SK-N-SH (cell line): ENCODE measurements around the gene ZNF366. TPM values are rescaled to one million over a fixed set of nuclear protein-coding genes. Genes with fewer than 3 reads are reported as not detected.

Experiments
- CTCF ChIA-PET: fragments of 300-600, 350-600 bp; formaldehyde crosslinking; extraction: SDS; loops from one replicate; lab custom pipeline; 2021; lab: Yijun Ruan, JAX
- POLR2A ChIA-PET: fragments of 350-600 bp; sonication (Branson Sonifier 250); formaldehyde crosslinking; extraction: SDS; loops from one replicate; lab custom pipeline; 2020; ENCODE audit warnings: antibody characterized with exemption, inconsistent platforms; lab: Yijun Ruan, JAX
- DNase-seq: peaks from one replicate; pipeline ENCODE4 v3.0.0; 2012
- H2AFZ ChIP-seq: fragments of 200-600 bp; sonication (generic); 2 replicates; pipeline ENCODE4 v1.8.1; 2016; ENCODE audit warnings: antibody characterized with exemption, mild to moderate bottlenecking, low read depth
- H3F3A ChIP-seq: fragments of 200-600 bp; sonication (generic); replicated peaks from 2 replicates; pipeline ENCODE3; 2016; ENCODE audit warnings: antibody characterized with exemption, mild to moderate bottlenecking; ENCODE audit not compliant: insufficient read depth
- H3K27ac ChIP-seq, 2 experiments: fragments of 200-500 bp in 1 of 2; fragments of 200-600 bp in 1 of 2; sonication (Bioruptor generic) in 1 of 2; sonication (generic), shearing (Covaris generic) in 1 of 2; 2 replicates each; pipeline versions ENCODE4 v1.5.1 to v1.6.1; 2014 to 2016; ENCODE audit warnings: low read depth in 2 of 2, inconsistent platforms in 1 of 2, low read length in 1 of 2, mild to moderate bottlenecking in 1 of 2, mixed read lengths in 1 of 2
- H3K27me3 ChIP-seq: fragments of 200-600 bp; sonication (generic), shearing (Covaris generic); 2 replicates; pipeline ENCODE4 v1.6.1; 2016; ENCODE audit warnings: mixed run types; ENCODE audit not compliant: insufficient read depth
- H3K36me3 ChIP-seq, 2 experiments: fragments of 200-500 bp in 1 of 2; fragments of 200-600 bp in 1 of 2; sonication (Bioruptor generic) in 1 of 2; sonication (generic) in 1 of 2; replicated peaks in 1 of 2; 2 replicates each; pipeline versions ENCODE3 to v1.5.1; 2014 to 2016; ENCODE audit warnings: low read length in 1 of 2, mild to moderate bottlenecking in 1 of 2; ENCODE audit not compliant: insufficient read depth in 2 of 2, control insufficient read depth in 1 of 2
- H3K4me1 ChIP-seq, 2 experiments: fragments of 200-500 bp in 1 of 2; fragments of 200-600 bp in 1 of 2; sonication (Bioruptor generic) in 1 of 2; sonication (generic), shearing (Covaris generic) in 1 of 2; 2 replicates each; pipeline versions ENCODE4 v1.5.1 to v1.6.1; 2014 to 2016; ENCODE audit warnings: low read depth in 1 of 2, low read length in 1 of 2, mixed run types in 1 of 2; ENCODE audit not compliant: insufficient read depth in 2 of 2, control insufficient read depth in 1 of 2
- H3K4me2 ChIP-seq: fragments of 200-600 bp; sonication (generic), shearing (Covaris generic); 2 replicates; pipeline ENCODE4 v1.6.1; 2017; ENCODE audit warnings: mixed run types
- H3K4me3 ChIP-seq, 2 experiments: fragments of 200-500 bp in 1 of 2; fragments of 200-600 bp in 1 of 2; sonication (Bioruptor generic) in 1 of 2; sonication (generic), shearing (Covaris generic) in 1 of 2; 2 replicates each; pipeline versions ENCODE4 v1.5.1 to v1.8.1; 2014 to 2016; ENCODE audit warnings: low read depth in 2 of 2, inconsistent platforms in 1 of 2, low read length in 1 of 2, mild to moderate bottlenecking in 1 of 2, mixed read lengths in 1 of 2, moderate library complexity in 1 of 2
- H3K79me2 ChIP-seq: fragments of 200-600 bp; sonication (generic); 2 replicates; pipeline ENCODE4 v1.8.1; 2017; ENCODE audit warnings: mild to moderate bottlenecking; ENCODE audit not compliant: insufficient read depth
- H3K9ac ChIP-seq: fragments of 200-600 bp; sonication (generic); 2 replicates; pipeline ENCODE4 v1.6.1; 2017; ENCODE audit warnings: mixed run types
- H3K9me2 ChIP-seq: fragments of 200-600 bp; sonication (generic); 2 replicates; pipeline ENCODE4 v1.6.1; 2017; ENCODE audit warnings: mixed run types
- H3K9me3 ChIP-seq: fragments of 200-600 bp; sonication (generic); 2 replicates; pipeline ENCODE4 v1.6.1; 2017; ENCODE audit warnings: mixed run types, mild to moderate bottlenecking, moderate library complexity
- H4K20me1 ChIP-seq: fragments of 200-600 bp; sonication (generic); 2 replicates; pipeline ENCODE4 v1.6.1; 2017; ENCODE audit warnings: mild to moderate bottlenecking, mixed run types; ENCODE audit not compliant: insufficient read depth
- EZH2phosphoT487 ChIP-seq: fragments of 200-600 bp; sonication (generic); IDR thresholded peaks from 2 replicates; pipeline ENCODE4 v1.6.1; 2017; ENCODE audit warnings: low read depth, mixed run types, mild to moderate bottlenecking, antibody characterized with exemption, moderate library complexity, borderline replicate concordance
- FOXJ3 ChIP-seq: sonication (generic); formaldehyde crosslinking; IDR thresholded peaks from 2 replicates; pipeline ENCODE4 v1.5.1; 2020; ENCODE audit warnings: mild to moderate bottlenecking, missing genetic modification reagents
- FOXM1 ChIP-seq: IDR thresholded peaks from 2 replicates; pipeline ENCODE4 v1.4.0; 2012; ENCODE audit warnings: low read depth, mild to moderate bottlenecking
- NFIC ChIP-seq: IDR thresholded peaks from 2 replicates; pipeline ENCODE4 v1.4.0; 2012; ENCODE audit warnings: borderline replicate concordance
- NRF1 ChIP-seq: IDR thresholded peaks from 2 replicates; pipeline ENCODE4 v1.6.1; 2012; ENCODE audit warnings: low read depth, mild to moderate bottlenecking, low read length
- POLR2AphosphoS5 ChIP-seq: IDR thresholded peaks from 2 replicates; pipeline ENCODE4 v1.6.1; 2012; ENCODE audit warnings: low read depth, low read length
- RAD21 ChIP-seq: IDR thresholded peaks from 2 replicates; pipeline ENCODE4 v1.6.1; 2012; ENCODE audit warnings: mild to moderate bottlenecking, low read length
- RFX5 ChIP-seq: IDR thresholded peaks from 2 replicates; pipeline ENCODE4 v1.6.1; 2012; ENCODE audit warnings: mild to moderate bottlenecking, improper control_type of control experiment, low read length
- SIN3A ChIP-seq: IDR thresholded peaks from 2 replicates; pipeline ENCODE4 v1.6.1; 2012; ENCODE audit warnings: low read depth, mild to moderate bottlenecking, low read length, moderate library complexity, borderline replicate concordance
- TCF12 ChIP-seq: IDR thresholded peaks from 2 replicates; pipeline ENCODE4 v1.4.0; 2012
- YY1 ChIP-seq: IDR thresholded peaks from 2 replicates; pipeline ENCODE4 v1.4.0; 2012; ENCODE audit warnings: low read depth, mild to moderate bottlenecking
- WGBS: methylation state at CpG from one replicate; pipeline ENCODE4 v1.1.6; 2017; ENCODE audit warnings: low lambda C conversion rate; 5-methylcytosine and 5-hydroxymethylcytosine counted together
- polyA plus RNA-seq, 3 experiments: library from polyadenylated mRNA; depleted of rRNA; stranded (reverse); fragments of >200 nt; gene quantifications; 2 replicates each; pipeline ENCODE4 v1.2.3, GENCODE V29; 2012
- TF ChIP-seq, protein P1 (sequence below): IDR thresholded peaks from 2 replicates; pipeline ENCODE4 v1.4.0; 2012; ENCODE audit warnings: low read depth, borderline replicate concordance
- TF ChIP-seq, protein P2 (sequence below): fragments of 150-350 bp; IDR thresholded peaks from 2 replicates; pipeline ENCODE4 v1.6.1; 2017; ENCODE audit warnings: antibody characterized with exemption, low read length, low read depth, borderline replicate concordance
- TF ChIP-seq, protein P3 (sequence below): IDR thresholded peaks from 2 replicates; pipeline ENCODE4; 2012

Gene ZNF366
- polyA plus RNA-seq, 1 of the 3 experiments (the other 2 are of a cell fraction): not detected

DNA sequence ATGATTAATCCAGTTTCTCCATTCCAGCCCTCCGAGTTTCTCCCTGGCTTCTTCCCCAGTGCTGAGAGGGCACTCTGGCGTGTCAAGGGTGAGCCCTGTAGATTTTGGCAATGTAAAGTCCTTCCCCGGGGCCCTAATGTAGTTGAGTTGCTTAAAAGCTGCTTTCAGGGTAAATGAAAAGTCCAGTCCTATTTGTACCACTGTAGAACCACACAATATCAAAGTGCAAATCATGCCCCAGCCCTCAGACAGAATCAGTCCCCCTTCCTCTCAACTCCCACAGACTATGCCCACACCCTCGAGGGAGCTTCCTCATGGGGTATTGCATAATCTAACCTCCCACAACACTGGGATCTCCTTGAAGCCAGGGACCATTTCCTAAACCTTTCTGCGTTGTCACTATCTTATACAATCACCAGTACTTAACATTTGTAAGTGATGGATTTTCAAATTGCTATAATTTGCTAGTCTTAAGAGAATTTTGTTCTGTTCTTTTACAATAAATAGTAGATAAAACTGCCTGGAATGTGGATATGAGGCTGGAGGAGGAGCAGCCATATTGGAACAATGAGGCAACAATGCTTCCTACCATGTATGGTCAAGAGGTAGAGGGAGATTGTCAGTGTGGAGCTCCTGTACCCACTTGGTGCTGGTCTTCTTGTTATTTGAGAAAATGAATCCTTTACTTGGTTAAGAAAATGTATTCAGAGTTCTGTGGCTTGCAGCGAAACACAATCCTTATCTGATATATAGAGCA is 34.4 kb downstream of the ZNF366 start:
- no peak for DNase-seq
- CTCF ChIA-PET: no interaction called here
- no peak overlapping the region for H3K27ac ChIP-seq

DNA sequence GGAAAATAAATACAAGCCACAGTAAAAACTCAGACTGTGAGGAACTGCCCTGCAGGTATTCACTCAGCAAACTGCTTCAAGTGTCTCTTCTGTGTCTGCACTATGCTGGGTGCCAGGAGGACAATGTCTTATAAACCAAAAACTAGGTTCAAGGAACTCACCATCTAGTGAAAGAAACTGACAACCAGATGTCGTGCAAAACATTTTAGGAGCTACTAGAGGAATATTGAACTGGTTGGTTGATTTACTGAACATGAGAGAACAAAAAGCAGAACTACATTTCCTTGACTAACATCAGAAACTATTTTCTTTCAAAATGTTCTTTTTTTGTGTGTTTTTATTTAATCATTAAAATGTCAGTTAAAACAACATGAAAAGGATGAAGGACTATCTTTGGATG is 35.2 kb downstream of the ZNF366 start:
- Histone ChIP-seq H3K9me3 (no peaks in the 10 kb centered on the region), H3K4me3 (no peak overlapping the region), H3K36me3 (no peaks in the 10 kb centered on the region), H3K4me1 (peaks cover 0 to 8% of the 10 kb centered on the region in 2 experiments; a peak in 1 of 4 replicates), H4K20me1 (no peaks in the 10 kb centered on the region), H3K27ac (no peak overlapping the region), H3F3A (peaks cover 7% of the 10 kb centered on the region), H3K4me2 (no peak overlapping the region), H3K79me2 (no peaks in the 10 kb centered on the region), H3K27me3 (no peaks in the 10 kb centered on the region), H2AFZ (no peak overlapping the region), H3K9ac (no peak overlapping the region), H3K9me2 (no peaks in the 10 kb centered on the region)
- TF ChIP-seq, protein P1, sequence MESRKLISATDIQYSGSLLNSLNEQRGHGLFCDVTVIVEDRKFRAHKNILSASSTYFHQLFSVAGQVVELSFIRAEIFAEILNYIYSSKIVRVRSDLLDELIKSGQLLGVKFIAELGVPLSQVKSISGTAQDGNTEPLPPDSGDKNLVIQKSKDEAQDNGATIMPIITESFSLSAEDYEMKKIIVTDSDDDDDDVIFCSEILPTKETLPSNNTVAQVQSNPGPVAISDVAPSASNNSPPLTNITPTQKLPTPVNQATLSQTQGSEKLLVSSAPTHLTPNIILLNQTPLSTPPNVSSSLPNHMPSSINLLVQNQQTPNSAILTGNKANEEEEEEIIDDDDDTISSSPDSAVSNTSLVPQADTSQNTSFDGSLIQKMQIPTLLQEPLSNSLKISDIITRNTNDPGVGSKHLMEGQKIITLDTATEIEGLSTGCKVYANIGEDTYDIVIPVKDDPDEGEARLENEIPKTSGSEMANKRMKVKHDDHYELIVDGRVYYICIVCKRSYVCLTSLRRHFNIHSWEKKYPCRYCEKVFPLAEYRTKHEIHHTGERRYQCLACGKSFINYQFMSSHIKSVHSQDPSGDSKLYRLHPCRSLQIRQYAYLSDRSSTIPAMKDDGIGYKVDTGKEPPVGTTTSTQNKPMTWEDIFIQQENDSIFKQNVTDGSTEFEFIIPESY: no peak
- no peak for TF ChIP-seq EZH2phosphoT487
- TF ChIP-seq FOXM1: no peak
- no peak for TF ChIP-seq TCF12
- no peak for TF ChIP-seq RAD21
- no peak for TF ChIP-seq FOXJ3 (CRISPR knock-in tag)
- ChIA-PET CTCF (no interaction called here), POLR2A (no interaction called here)
- 95% methylated on average over 1 of the region's 1 CpG for WGBS
- no peak for DNase-seq

More for the DNA sequence above, 34.4 kb downstream of the ZNF366 start:
- 71% methylated on average over 6 of the region's 6 CpGs for WGBS
- peaks cover 0 to 8% of the 10 kb centered on the region in 2 experiments; a peak in 1 of 4 replicates for H3K4me1 ChIP-seq
- H3K4me2 ChIP-seq: no peak overlapping the region
- no peak overlapping the region for H3K9ac ChIP-seq
- no peaks in the 10 kb centered on the region for H3K36me3 ChIP-seq
- no peaks in the 10 kb centered on the region for H3K9me2 ChIP-seq
- peaks cover 7% of the 10 kb centered on the region for H3F3A ChIP-seq
- no peaks in the 10 kb centered on the region for H3K79me2 ChIP-seq
- H3K27me3 ChIP-seq: no peaks in the 10 kb centered on the region
- no peak overlapping the region for H3K4me3 ChIP-seq
- no peaks in the 10 kb centered on the region for H4K20me1 ChIP-seq
- no peak overlapping the region for H2AFZ ChIP-seq
- no peaks in the 10 kb centered on the region for H3K9me3 ChIP-seq
- TF ChIP-seq YY1: no peak
- no peak for TF ChIP-seq NRF1
- no peak for TF ChIP-seq POLR2AphosphoS5
- TF ChIP-seq, protein P2, sequence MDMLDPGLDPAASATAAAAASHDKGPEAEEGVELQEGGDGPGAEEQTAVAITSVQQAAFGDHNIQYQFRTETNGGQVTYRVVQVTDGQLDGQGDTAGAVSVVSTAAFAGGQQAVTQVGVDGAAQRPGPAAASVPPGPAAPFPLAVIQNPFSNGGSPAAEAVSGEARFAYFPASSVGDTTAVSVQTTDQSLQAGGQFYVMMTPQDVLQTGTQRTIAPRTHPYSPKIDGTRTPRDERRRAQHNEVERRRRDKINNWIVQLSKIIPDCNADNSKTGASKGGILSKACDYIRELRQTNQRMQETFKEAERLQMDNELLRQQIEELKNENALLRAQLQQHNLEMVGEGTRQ: no peak
- TF ChIP-seq, protein P1: no peak
- no peak for TF ChIP-seq NFIC
- no peak for TF ChIP-seq SIN3A
- TF ChIP-seq RFX5: no peak
- TF ChIP-seq, protein P3, sequence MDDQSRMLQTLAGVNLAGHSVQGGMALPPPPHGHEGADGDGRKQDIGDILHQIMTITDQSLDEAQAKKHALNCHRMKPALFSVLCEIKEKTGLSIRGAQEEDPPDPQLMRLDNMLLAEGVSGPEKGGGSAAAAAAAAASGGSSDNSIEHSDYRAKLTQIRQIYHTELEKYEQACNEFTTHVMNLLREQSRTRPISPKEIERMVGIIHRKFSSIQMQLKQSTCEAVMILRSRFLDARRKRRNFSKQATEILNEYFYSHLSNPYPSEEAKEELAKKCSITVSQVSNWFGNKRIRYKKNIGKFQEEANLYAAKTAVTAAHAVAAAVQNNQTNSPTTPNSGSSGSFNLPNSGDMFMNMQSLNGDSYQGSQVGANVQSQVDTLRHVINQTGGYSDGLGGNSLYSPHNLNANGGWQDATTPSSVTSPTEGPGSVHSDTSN: no peak
- POLR2A ChIA-PET: no interaction called here
